Astrocyte (in vitro differentiated cells and primary cell): Measurements from ENCODE around the gene C5orf63. TPM values are rescaled to one million over a fixed set of nuclear protein-coding genes. Genes with fewer than 3 reads are reported as not detected.

ENCODE experiments used
- DNase-seq: peaks from one replicate; pipeline ENCODE4 v3.0.0-alpha.2; 2010; ENCODE audit warnings: low read depth
- FAIRE-seq: peaks from 2 replicates; lab custom pipeline; 2011; peaks lifted over from hg19 to GRCh38; lab: Jason Lieb, UNC
- H2AFZ ChIP-seq: 2 replicates; pipeline ENCODE4 v1.6.0; 2012; ENCODE audit warnings: low read depth, low read length, inconsistent platforms
- H3K27ac ChIP-seq: 2 replicates; pipeline ENCODE4 v1.5.1; 2011; ENCODE audit warnings: low read depth, low read length, inconsistent platforms
- H3K27me3 ChIP-seq: 2 replicates; pipeline ENCODE4 v1.6.0; 2011; ENCODE audit warnings: low read length, inconsistent platforms; ENCODE audit not compliant: insufficient read depth
- H3K36me3 ChIP-seq: 2 replicates; pipeline ENCODE4 v1.5.1; 2011; ENCODE audit warnings: low read length, inconsistent platforms; ENCODE audit not compliant: insufficient read depth
- H3K4me1 ChIP-seq: 2 replicates; pipeline ENCODE4 v1.5.1; 2011; ENCODE audit warnings: low read length, inconsistent platforms; ENCODE audit not compliant: insufficient read depth
- H3K4me2 ChIP-seq: 2 replicates; pipeline ENCODE4 v1.6.0; 2012; ENCODE audit warnings: low read length, inconsistent platforms
- H3K4me3 ChIP-seq: 2 replicates; pipeline ENCODE4 v1.5.1; 2011; ENCODE audit warnings: low read depth, mild to moderate bottlenecking, low read length, inconsistent platforms; ENCODE audit not compliant: insufficient read depth
- H3K79me2 ChIP-seq: 2 replicates; pipeline ENCODE4 v1.6.0; 2012; ENCODE audit warnings: mild to moderate bottlenecking, low read length, inconsistent platforms; ENCODE audit not compliant: insufficient read depth
- H3K9ac ChIP-seq: 2 replicates; pipeline ENCODE4 v1.6.0; 2012; ENCODE audit warnings: mild to moderate bottlenecking, low read length, inconsistent platforms
- H3K9me3 ChIP-seq: 2 replicates; pipeline ENCODE4 v1.5.1; 2012; ENCODE audit warnings: low read depth, mild to moderate bottlenecking, low read length, inconsistent platforms; ENCODE audit not compliant: insufficient read depth
- H4K20me1 ChIP-seq: 2 replicates; pipeline ENCODE4 v1.6.0; 2012; ENCODE audit warnings: low read length, inconsistent platforms; ENCODE audit not compliant: insufficient read depth
- H3K27ac Mint-ChIP-seq: one replicate; pipeline ENCODE4 v1.8.0; 2021; ENCODE audit warnings: mild to moderate bottlenecking, mixed read lengths; ENCODE audit not compliant: unreplicated experiment
- H3K27me3 Mint-ChIP-seq: one replicate; pipeline ENCODE4 v1.8.0; 2021; ENCODE audit warnings: low read depth, mixed read lengths; ENCODE audit not compliant: unreplicated experiment
- H3K36me3 Mint-ChIP-seq: one replicate; pipeline ENCODE4 v1.8.0; 2021; ENCODE audit warnings: low read depth, mixed read lengths; ENCODE audit not compliant: unreplicated experiment
- H3K4me1 Mint-ChIP-seq: one replicate; pipeline ENCODE4 v1.8.0; 2021; ENCODE audit warnings: low read depth, mixed read lengths; ENCODE audit not compliant: unreplicated experiment
- H3K4me3 Mint-ChIP-seq: one replicate; pipeline ENCODE4 v1.8.0; 2021; ENCODE audit warnings: mild to moderate bottlenecking, moderate library complexity, mixed read lengths; ENCODE audit not compliant: unreplicated experiment
- H3K9me3 Mint-ChIP-seq: one replicate; pipeline ENCODE4 v1.8.0; 2021; ENCODE audit warnings: mild to moderate bottlenecking, mixed read lengths; ENCODE audit not compliant: unreplicated experiment
- CTCF ChIP-seq: IDR thresholded peaks from 2 replicates; pipeline ENCODE4 v1.5.1; 2011; ENCODE audit warnings: low read depth, mild to moderate bottlenecking, inconsistent platforms, low read length, moderate library complexity; ENCODE audit not compliant: insufficient read depth
- EZH2 ChIP-seq: IDR thresholded peaks from 2 replicates; pipeline ENCODE4 v1.6.1; 2012; ENCODE audit warnings: mild to moderate bottlenecking, low read length, inconsistent platforms; ENCODE audit not compliant: insufficient read depth
- total RNA-seq: library from RNA; stranded (reverse); gene quantifications from 2 replicates; pipeline ENCODE4 v1.2.1, GENCODE V29; 2021

Gene C5orf63
- total RNA-seq, 1 donor from 2014 or later = 0.36 TPM

DNA sequence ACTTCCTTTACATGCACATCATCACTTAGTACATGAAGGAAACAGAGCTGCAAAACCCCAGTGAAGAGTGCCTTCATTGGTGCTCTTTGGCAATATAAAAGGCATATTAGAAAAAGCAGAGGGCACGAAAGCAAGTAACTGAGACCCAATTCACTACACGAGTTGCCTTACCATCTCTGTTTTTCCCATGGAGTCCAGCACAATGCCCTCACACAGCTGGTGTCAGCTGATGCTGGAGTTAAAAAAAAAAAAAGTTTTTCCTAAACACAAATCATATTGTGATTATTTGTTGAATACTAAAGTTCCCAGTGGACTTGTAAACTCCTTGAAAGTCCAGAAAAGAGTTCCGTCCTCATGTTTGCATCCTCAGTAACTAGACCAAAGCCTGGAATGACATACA lies 68.6 kb downstream of the C5orf63 start:
- Mint-ChIP-seq H3K27ac (no peak overlapping the region), H3K4me3 (no peak overlapping the region), H3K27me3 (no peaks in the 10 kb centered on the region), H3K4me1 (peaks cover 24% of the 10 kb centered on the region), H3K9me3 (no peaks in the 10 kb centered on the region), H3K36me3 (no peaks in the 10 kb centered on the region)
- Histone ChIP-seq H3K9me3 (no peaks in the 10 kb centered on the region), H3K27me3 (no peaks in the 10 kb centered on the region), H3K4me1 (peaks cover 16% of the 10 kb centered on the region), H3K4me3 (no peak overlapping the region), H2AFZ (no peak overlapping the region), H3K79me2 (no peaks in the 10 kb centered on the region), H3K27ac (no peak overlapping the region), H4K20me1 (no peaks in the 10 kb centered on the region), H3K36me3 (no peaks in the 10 kb centered on the region), H3K4me2 (no peak overlapping the region), H3K9ac (no peak overlapping the region)
- TF ChIP-seq EZH2 (no peak), CTCF (no peak)
- FAIRE-seq = no peak
- DNase-seq = no peak

DNA sequence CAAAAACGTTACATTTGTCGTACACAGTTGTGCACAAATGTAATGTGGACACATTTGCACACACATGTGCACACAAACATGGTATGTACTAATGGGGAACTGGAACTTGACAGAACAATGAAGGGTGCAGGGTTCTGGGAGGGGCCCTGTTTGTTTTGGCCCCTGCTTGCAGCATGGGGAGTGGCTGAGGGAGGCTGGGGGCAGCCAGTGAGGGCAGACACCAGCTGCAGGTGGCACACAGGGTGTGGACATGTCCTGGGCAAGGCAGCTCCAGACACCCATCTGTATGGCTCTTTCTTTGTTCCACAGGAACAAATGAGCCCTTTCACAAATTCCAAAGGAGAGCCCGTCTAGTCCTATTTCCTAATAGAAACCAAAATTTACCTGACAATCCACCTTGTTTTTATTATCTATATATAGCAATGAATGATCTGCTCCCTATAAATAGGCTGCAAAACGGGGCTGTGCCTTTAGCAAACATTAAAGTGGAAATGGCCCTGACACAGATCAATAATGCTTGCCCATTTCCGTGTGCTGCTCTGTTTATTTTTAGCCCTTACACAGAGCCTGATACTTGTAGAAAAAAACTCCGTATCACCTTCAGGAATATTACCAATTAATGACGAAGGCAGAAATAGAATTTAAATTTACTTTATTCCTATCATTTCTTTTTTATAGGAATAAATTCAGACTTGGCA lies 69.4 kb downstream of the C5orf63 start:
- Histone ChIP-seq H3K4me3 (no peak overlapping the region), H3K9ac (no peak overlapping the region), H2AFZ (no peak overlapping the region), H4K20me1 (no peaks in the 10 kb centered on the region), H3K4me2 (no peak overlapping the region), H3K9me3 (no peaks in the 10 kb centered on the region), H3K36me3 (no peaks in the 10 kb centered on the region), H3K27me3 (no peaks in the 10 kb centered on the region), H3K4me1 (peaks cover 16% of the 10 kb centered on the region), H3K27ac (no peak overlapping the region), H3K79me2 (no peaks in the 10 kb centered on the region)
- Mint-ChIP-seq H3K9me3 (no peaks in the 10 kb centered on the region), H3K27me3 (no peaks in the 10 kb centered on the region), H3K4me1 (peaks cover 24% of the 10 kb centered on the region), H3K36me3 (no peaks in the 10 kb centered on the region), H3K4me3 (no peak overlapping the region), H3K27ac (no peak overlapping the region)
- no peak for TF ChIP-seq EZH2
- no peak for TF ChIP-seq CTCF
- FAIRE-seq (no peak), DNase-seq (no peak)

GRCh38 chr5:127002390-127002789 lies 70.9 kb downstream of the C5orf63 start:
- no peak for FAIRE-seq
- H3K27ac Mint-ChIP-seq = peak overlapping the region; percentile 88
- no peaks in the 10 kb centered on the region for H3K9me3 Mint-ChIP-seq
- Histone ChIP-seq H3K79me2 (no peaks in the 10 kb centered on the region), H3K9me3 (no peaks in the 10 kb centered on the region), H3K27me3 (no peaks in the 10 kb centered on the region), H3K4me2 (peak overlapping the region; percentile 63), H3K4me1 (peaks cover 18% of the 10 kb centered on the region), H3K4me3 (no peak overlapping the region), H4K20me1 (no peaks in the 10 kb centered on the region), H3K36me3 (no peaks in the 10 kb centered on the region), H3K9ac (peak overlapping the region; percentile 70), H2AFZ (peak overlapping the region; percentile 29), H3K27ac (peak overlapping the region; percentile 88)
- peak; percentile 45 for DNase-seq
- H3K4me1 Mint-ChIP-seq = peaks cover 31% of the 10 kb centered on the region
- no peak overlapping the region for H3K4me3 Mint-ChIP-seq
- no peak for TF ChIP-seq EZH2
- TF ChIP-seq CTCF = no peak
- no peaks in the 10 kb centered on the region for H3K27me3 Mint-ChIP-seq
- H3K36me3 Mint-ChIP-seq = no peaks in the 10 kb centered on the region
